Stimulated activated CD4-positive, alpha-beta T cell treated with anti-CD3 and anti-CD28 coated beads, Interleukin-4, amount 100 ng/mL, for 1 hour (primary cell): Measurements from ENCODE around the gene NTRK2.
"Not testable (repeated sequence)": the region's sequence is repeated elsewhere in the genome, so short reads cannot be mapped to it uniquely, and the experiment has no call there.

ENCODE experiments used
- DNase-seq: peaks from one replicate; pipeline ENCODE4 v3.0.0-alpha.2; 2020

NTRK2 gene

DNA sequence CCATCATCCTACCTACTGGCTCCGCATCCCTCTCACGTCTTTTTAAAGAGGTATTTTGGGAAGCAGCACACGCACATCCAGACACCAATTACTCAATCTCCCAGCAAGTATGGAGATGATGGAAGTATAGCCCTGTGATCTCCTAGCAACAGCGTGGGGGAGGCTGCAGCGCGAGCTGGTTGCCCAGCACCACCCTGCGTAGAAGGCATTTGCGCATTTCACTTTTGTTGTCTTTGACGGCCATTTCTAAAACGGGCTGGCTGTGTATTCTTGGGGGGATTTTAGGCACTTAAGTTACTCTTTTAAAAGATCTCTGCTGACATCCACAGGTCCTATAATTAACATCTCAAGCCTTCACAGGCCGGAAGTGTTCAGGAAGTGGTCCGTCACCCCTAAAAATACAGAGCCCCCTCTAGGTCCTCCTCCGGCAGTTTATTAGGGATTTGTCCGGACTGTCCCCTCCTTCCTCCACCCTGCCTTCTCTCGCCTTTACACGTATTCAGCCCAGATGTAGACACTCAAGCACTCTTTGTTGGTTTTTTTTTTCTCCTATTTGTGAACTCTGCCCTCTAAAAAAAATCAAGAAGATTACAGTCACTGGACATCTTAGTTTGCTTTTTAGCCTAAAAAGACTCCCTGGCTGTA, 371.4 kb downstream of the NTRK2 start:
- DNase-seq, result no peak

DNA sequence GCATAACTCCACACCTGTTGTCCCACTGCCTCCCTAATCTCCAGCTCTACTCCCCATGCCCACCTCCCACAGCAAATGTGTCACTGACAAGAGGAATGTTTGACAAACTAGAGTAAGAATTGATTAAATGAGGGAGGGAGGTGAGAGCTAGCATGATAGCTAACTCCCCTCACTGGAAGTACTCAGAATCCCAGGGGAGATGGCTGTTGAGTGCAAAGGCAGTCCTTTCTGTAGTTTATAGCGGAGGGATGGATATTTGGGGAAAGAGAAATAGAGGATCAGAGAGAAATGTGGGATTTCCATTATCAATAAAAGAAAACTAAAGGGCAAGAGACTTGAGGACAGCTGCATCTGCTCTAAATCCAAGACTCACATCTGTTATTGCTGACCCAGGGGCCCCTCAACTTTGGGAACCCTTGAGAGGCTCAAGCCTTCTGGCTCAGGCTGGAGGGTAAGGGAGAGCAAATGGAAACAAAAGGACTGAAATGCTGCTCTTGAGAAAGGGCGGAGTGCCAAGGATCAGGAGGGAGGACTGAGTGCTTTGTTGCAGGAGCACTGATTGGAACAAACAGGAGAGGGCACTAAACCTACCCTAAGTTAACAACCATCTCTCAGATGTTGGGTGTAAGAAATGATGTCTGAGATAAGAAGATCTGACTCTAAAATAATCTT, 372.1 kb downstream of the NTRK2 start:
- no peak for DNase-seq

DNA sequence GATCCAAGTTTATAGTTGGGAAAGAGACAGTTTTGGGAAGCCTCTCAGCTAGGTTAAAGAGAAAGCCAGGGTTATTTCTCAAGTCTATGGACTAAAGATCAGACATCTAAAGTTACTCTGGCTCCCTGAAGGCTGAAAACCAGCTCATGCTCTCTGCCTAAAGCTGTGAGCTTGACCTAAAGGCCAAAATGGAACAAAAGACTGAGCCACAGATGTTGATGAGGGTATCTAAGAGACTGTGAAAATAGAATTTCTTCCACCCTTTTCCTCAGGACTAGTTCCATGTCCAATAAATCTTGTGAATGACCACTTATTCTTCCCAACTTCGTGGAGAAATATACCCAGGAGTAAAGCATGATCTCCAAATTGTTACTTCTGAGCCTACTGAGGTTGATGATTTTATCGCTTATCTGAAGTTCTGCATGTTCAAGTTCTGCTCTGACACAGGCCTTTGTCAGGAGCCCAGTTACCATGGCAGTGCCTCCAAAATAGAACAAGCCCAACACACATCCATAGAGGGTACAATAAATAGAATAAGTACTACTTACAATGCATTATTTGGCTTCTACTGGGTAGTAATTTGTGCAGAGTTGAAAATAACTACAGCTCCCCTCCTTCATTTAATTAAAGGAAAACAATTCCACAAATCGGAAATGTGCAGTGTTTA, 373.6 kb downstream of the NTRK2 start:
- no peak for DNase-seq

DNA sequence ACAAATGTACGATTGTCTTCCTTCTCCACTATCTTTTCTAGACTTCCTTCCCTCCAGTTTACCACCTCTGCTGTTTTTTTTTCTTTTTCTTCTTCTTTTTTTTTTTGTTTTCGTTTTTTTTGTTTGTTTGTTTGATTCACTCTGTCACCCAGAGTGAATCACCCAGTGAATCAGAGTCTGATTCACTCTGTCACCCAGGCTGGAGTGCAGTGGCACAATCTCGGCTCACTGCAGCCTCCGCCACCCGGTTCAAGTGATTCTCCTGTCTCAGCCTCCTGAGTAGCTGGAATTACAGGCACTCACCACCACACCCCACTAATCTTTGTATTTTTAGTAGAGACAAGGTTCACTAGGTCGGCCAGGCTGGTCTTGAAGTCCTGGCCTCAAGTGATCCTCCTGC, 375.7 kb downstream of the NTRK2 start:
- DNase-seq, result no peak

DNA sequence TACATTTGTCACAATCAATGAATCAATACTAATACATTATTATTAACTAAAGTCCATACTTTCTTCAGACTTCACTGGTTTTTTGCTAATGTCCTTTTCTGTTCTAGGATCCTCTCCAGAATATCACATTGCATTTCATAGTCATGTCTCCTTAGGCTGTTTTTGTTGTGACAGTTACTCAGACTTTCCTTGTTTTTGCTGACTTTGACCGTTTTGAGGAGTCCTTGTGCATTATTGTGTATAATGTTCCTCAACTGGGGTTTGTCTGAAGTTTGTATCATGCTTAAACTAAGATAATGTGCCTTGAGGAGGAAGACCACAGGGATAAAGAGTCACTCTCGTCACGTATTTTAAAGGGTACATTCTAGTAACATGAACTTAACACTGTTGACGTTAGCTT, 376.9 kb downstream of the NTRK2 start:
- DNase-seq, result no peak

DNA sequence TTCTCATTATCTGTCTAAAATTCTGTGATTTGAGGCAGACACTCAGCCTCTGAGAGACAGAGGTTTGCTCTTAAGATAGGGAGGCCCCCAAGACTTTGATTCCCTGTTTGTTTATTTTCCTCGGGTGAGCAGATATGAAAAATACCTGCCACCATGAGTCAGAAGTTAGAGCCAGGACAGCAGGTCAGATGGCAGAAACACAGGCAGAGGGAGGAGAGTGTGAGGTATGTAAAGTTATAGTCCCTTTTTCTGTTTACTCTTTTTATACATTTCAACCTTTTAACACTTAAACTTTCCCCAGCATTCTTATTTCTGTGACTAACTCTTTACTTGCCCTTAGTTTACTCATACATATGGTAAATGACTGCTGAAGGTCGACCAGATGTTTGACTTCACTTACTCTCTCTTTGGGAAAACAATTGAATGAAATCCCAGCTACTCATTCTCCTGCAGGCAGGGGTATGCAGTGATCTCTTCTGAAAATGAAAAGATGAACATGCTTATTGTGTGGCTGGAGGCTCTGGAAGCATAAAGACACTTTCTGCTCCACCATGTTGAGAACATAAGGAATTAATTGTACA, 383.8 kb downstream of the NTRK2 start:
- no peak for DNase-seq

DNA sequence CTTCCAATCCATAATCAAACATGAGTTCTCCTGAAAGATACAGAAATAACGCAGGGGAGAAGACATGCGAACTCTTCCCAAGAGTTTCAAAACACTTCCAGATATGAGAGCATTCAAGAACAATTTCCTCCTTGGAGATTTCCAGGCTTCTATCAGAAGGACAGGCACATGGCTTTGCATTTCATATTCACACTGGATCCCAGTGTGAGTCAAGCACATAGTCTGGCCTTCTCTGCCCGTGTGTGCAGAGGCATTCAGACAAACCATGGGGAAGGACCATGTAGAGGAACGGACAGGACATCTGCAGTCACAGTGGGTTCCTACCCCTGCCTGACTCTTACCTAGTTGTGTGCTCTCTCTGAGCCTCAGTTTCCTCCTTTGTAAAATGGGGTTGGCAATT, 384.5 kb downstream of the NTRK2 start:
- DNase-seq, result no peak

DNA sequence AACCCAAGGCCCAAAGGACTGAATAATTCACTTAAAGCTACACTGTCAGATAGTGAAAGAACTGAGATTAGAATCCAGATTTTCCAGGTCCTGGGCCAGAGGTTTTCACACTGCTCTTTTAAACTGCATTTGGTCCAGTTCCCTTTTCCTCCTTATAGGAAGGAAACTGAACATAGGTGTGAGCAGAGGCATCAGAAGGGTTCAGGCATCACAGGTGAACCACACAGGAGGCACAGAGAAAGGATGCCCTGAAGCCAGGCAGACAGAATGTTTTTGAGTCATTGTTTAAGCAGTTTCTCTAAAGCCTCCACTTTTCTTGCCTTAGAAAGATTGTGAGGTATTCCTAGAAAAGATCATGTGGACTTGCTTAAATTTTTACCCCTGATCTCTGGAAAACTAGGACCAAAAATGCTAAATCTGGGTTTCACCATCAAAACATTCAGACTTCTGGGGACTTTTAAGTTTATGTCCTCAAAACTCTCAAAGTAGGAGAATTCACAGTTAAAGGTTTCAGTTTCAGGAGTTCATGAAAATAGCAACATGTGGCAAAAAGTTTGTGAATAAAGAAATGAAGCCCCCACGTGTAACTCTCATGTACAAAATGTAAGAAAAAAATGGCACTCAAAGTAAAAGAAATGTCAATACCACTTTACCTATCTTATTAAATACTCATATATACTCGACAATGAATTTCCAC, 386.1 kb downstream of the NTRK2 start:
- DNase-seq, result no peak

DNA sequence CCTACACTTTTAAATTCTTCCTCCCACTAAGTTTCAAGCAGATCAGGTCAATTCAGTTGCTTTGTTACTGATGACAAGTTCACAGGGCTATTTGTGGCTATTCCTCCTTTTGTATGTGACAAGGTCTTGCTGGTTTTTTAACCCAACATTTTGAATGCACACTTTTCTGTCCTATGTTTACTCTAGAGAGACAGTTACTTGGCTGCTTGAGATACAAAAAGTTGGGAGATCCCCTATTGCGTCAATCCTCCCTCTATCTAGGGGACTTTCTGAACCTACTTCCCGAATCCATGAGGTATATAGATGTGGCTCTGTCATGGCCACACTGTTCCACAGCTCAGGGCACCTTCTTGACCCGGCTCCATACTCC, 386.7 kb downstream of the NTRK2 start:
- DNase-seq, result no peak

DNA sequence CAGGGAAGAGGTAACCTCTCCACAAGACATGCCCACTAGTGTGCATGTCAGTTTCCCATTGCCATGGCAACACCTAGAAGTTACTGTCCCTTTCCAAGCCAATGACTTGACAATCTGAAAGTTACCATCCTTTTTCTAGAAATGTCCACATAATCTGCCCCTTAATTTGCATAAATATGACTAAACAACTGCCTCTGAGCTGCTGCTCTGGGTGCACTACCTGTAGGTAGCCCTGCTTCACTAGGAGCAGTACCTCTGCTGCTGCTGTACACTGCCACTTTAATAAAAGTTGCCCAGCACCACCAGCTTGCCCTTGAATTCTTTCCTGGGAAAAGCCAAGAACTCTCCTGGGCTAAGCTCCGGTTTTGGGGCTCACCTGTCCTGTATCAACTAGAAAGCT, 392.4 kb downstream of the NTRK2 start:
- no peak for DNase-seq

DNA sequence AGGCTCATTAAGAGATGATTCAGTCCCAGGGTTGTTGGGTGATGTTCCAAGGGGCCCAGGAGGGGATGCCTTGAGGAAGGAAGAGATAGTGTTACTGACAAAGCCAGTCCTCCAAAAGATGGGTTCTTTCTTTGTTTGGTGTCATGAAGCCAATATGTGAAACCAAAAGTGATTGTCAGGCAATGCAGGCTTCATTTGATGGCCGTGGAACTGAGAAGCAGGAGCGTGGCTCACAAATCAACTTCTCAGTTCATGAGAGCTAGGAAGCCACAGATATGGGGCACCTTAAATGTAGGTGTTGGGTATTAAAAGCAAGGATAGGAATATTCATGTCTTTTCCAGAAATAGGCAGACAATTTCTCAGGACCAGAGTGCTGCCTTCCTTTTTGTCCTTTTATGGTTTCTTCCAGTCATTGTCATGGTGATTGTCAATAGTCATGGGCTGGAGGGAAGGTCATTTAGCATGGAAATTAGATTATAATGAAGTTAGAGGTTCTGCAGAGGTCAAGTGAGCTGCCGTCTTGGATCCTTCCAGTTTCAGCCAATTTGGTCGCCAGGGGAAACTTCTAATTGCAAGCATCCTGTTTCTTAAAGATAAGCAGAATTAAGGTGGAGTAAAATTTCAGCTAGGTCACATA, 393.0 kb downstream of the NTRK2 start:
- no peak for DNase-seq

DNA sequence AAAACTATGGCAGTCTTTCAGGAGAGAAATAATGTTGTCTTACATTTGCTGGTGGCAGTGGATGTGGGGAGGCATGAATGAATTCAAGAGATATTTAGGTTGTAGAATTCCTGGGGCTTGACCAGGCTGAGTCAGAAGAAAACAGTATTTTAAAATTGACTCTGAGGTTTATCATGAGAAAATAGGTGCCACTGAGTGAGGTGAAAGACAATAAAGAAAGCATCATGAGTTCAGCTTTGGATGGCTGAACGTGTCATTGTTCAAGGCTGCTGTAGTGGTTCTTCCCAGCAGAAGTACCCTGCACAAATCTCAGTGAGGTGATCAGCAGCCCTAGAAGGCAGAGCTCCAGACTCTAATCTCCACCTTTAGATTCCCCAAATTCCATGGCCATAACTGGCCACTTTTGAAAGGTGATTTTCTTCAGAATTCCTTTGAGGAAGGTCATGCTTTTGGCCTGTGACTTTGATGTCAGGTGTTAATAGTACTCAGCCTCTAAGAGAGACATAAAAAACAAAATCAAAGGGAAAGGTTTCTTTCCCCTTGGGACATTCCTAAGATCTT, 395.4 kb downstream of the NTRK2 start:
- DNase-seq, result no peak

DNA sequence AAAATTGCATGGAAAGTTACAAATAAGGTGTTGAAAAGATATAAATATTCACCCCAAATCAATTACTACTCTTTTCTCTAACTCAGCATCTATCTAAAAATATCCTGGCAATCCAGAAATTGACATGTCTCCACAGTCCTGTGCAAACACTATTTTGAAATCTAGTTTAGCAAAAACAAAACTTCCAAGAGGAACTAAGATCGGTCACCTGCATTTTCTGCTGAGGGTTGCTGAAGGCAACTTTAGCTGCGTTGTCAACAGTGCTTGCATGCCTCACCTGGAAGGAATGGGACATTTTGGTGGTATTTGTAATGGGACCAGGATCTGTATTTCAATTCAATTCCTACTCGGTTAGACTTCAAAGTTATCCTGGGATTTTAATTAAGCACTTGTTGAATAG, 398.3 kb downstream of the NTRK2 start:
- no peak for DNase-seq

DNA sequence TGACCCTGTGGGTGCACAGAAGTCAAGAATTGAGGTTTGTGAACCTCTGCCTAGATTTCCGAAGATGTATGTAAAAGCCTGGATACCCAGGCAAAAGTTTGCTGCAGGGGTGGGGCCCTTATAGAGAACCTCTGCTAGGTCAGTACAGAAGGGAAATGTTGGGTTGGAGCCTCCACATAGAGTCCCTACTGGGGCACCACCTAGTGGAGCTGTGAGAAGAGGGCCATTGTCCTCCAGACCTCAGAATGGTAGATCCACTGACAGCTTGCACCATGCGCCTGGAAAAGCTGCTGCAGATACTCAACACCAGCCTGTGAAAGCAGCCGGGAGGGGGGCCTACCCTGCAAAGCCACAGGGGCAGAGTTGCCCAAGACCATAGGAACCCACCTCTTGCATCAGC, 399.9 kb downstream of the NTRK2 start:
- not testable (repeated sequence) for DNase-seq
